Colonic mucosa (tissue), 4 donors: ENCODE results near the gene NAGS. TPM values are rescaled to one million over a fixed set of nuclear protein-coding genes. Genes with fewer than 3 reads are reported as not detected.
A peak's percentile ranks its signal among the peaks of the same experiment; 100 is the strongest.

Experiments
- DNase-seq: peaks from one replicate; pipeline ENCODE4 v3.0.0-alpha.2; 2020
- H3K27ac ChIP-seq: fragments of 200-600 bp; one replicate; pipeline ENCODE4 v1.8.0; 2021
- H3K27me3 ChIP-seq: fragments of 200-600 bp; one replicate; pipeline ENCODE4 v1.8.0; 2021
- H3K36me3 ChIP-seq: fragments of 200-600 bp; one replicate; pipeline ENCODE4 v1.8.0; 2021
- H3K4me1 ChIP-seq: fragments of 200-600 bp; one replicate; pipeline ENCODE4 v1.8.0; 2021; ENCODE audit warnings: mild to moderate bottlenecking
- H3K4me3 ChIP-seq: fragments of 200-600 bp; one replicate; pipeline ENCODE4 v1.8.0; 2021
- H3K9ac ChIP-seq, 2 donors: one replicate each; pipeline ENCODE4 v1.7.0; 2013; ENCODE audit warnings: control low read depth in 2 of 2, low read depth in 2 of 2, low read length in 2 of 2
- H3K9me3 ChIP-seq: fragments of 200-600 bp; one replicate; pipeline ENCODE4 v1.8.0; 2021
- intact Hi-C: fragments of 100-400 bp; cut with DNase I; formaldehyde crosslinking; loops from one replicate; pipeline ENCODE4 v1.14.1; 2022
- total RNA-seq, 2 donors: library from RNA; stranded (reverse); fragmentation: NEBNext Ultra II Directional in 1 of 2; extraction: Animal tissue kit (Norgen Biotek cat#: 25700) in 1 of 2; gene quantifications; one replicate each; pipeline ENCODE4 v1.2.1, GENCODE V29; 2021
- TF ChIP-seq, protein P1 (sequence below): fragments of 200-600 bp; IDR thresholded peaks from one replicate; pipeline ENCODE4 v1.8.0; 2022; ENCODE audit warnings: antibody characterized with exemption, mild to moderate bottlenecking
- donor health status: healthy.
- donor health status: DM: no; HTN: no; CAD: no.
- donor health status: DM: no; HTN: no; CAD: no.

NAGS gene
- total RNA-seq, 2 donors from 2014 or later, result 5.2 to 14.0 TPM

DNA sequence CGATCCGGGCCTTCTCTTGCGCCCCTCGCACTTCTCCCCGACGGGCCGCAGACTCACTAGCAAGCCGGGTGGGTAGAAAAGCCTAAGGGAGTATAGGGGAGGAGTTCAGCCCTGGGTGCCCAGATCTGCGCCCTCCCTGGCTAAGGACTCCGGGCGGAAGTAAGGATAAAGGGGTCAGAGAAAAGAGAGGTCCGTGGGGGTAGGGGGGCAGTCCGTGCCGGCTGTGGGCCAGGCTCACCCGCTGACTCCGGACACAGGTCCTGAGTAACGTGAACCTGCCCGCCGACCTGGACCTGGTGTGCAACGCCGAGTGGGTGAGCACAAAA, 1.8 kb downstream of the NAGS start:
- Histone ChIP-seq H3K36me3 (no peaks in the 10 kb centered on the region), H3K9ac (peak overlapping the region; percentile 56 to 84), H3K27me3 (peaks cover 18% of the 10 kb centered on the region), H3K4me1 (peaks cover 11% of the 10 kb centered on the region), H3K27ac (peak overlapping the region; percentile 82), H3K9me3 (no peaks in the 10 kb centered on the region), H3K4me3 (peak overlapping the region; percentile 62)
- intact Hi-C loops, result no loop called here
- DNase-seq, result peak; percentile 38
- TF ChIP-seq, protein P1, sequence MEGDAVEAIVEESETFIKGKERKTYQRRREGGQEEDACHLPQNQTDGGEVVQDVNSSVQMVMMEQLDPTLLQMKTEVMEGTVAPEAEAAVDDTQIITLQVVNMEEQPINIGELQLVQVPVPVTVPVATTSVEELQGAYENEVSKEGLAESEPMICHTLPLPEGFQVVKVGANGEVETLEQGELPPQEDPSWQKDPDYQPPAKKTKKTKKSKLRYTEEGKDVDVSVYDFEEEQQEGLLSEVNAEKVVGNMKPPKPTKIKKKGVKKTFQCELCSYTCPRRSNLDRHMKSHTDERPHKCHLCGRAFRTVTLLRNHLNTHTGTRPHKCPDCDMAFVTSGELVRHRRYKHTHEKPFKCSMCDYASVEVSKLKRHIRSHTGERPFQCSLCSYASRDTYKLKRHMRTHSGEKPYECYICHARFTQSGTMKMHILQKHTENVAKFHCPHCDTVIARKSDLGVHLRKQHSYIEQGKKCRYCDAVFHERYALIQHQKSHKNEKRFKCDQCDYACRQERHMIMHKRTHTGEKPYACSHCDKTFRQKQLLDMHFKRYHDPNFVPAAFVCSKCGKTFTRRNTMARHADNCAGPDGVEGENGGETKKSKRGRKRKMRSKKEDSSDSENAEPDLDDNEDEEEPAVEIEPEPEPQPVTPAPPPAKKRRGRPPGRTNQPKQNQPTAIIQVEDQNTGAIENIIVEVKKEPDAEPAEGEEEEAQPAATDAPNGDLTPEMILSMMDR, result no peak

DNA sequence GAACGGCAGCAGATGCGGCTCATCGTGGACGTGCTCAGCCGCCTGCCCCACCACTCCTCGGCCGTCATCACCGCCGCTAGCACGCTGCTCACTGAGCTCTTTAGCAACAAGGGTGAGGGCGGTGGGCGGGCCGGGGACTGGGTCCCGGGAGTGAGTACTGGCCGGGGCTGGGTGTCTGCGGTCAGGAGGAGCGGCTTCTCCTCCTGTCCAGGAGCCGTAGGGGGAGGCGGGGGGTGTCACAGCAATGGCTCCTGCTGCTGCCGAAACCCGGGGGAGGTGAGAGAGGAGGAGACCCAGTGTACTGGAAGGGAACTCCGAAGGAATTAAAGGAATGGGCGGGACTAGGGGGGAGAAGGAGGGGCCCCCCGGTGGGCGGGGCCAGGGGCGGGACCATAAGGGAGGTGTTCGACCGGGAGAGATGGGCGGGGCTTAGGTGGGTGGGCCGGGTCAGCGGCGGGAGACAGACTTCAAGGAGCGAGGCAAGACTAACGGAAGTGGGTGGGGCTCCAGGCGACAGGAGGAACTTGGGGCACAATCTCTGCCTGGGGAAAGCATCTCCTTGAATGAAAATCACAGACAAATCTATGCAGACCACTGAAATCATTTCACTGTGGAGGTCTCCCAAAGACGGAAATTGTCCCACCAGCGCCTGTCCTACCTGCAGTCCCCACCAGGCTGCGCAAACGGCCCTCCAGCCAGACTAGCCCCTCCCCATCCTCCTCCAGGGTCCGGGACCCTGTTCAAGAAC, 2.4 kb downstream of the NAGS start:
- H3K9me3 ChIP-seq, result no peaks in the 10 kb centered on the region
- H3K36me3 ChIP-seq, result no peaks in the 10 kb centered on the region
- H3K27ac ChIP-seq, result peak overlapping the region; percentile 82
- TF ChIP-seq, protein P1, result no peak
- H3K9ac ChIP-seq, result peak overlapping the region; percentile 75 to 84
- peaks cover 18% of the 10 kb centered on the region for H3K27me3 ChIP-seq
- H3K4me3 ChIP-seq, result peak overlapping the region; percentile 62
- intact Hi-C loops, result no loop called here
- H3K4me1 ChIP-seq, result peaks cover 11% of the 10 kb centered on the region
- peak; percentile 100 for DNase-seq

DNA sequence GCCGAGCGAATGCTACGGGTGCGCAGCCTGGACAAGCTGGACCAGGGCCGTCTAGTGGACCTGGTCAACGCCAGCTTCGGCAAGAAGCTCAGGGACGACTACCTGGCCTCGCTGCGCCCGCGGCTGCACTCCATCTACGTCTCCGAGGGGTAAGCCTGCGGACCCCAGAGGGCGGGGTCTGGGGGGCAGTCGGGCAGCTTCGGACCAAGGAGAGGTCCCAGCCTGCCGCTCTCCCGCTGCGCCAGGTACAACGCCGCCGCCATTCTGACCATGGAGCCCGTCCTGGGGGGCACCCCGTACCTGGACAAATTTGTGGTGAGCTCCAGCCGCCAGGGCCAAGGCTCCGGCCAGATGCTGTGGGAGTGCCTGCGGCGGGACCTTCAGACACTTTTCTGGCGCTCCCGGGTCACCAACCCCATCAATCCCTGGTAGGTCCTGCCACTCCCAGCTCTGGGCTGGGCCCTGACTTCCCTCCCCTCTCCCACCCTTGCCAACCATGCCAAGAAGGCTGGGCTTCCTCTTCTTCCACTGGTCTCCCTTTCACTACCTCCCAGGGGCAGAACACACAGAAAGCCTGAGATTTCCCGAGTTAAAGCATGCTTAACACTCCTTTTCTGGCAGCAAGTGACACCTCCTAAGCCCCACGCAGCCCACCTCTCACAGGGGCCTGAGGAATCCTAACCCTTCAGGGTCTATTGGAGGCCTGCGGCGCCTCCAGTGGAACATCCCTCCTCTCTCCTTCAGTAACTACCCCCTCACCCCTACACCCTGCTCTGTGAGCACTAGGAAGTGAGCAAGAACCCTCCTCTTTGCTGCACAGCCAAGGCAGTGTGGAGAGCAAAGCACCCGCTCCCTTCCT, 3.2 kb downstream of the NAGS start:
- H3K4me1 ChIP-seq, result peaks cover 11% of the 10 kb centered on the region
- peak; percentile 60 for DNase-seq

DNA sequence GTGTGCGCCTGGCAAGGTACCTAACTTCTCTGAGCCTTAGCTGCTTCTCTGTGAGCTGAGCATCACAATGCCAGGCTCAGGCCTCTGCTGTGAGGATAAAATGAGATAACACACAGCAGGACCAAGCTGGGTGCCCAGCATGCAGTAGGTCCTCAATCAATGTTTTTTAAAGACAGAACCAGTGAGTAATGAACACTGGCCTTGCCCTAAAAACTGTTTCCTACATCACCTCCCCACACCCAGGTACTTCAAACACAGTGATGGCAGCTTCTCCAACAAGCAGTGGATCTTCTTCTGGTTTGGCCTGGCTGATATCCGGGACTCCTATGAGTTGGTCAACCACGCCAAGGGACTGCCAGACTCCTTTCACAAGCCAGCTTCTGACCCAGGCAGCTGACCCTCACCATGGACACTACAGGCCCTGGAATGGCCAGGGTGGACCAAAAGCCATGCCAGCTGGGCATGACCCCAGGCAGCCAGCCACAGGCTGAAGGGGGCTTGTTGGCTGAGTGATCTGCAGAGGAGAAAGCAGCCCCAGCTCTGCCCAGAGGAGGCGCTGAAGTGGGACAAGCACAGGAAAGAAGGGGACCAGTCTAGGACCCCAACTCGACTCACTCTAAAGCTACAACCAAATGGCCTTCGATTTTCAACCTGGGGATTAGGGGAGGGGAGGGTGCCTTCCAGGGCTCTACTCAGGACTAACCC, 3.9 kb downstream of the NAGS start:
- no peak for DNase-seq

More for the DNA sequence above, 3.2 kb downstream of the NAGS start:
- Histone ChIP-seq H3K9ac (peak overlapping the region; percentile 75 to 80), H3K27ac (no peak overlapping the region), H3K4me3 (peak overlapping the region; percentile 62), H3K9me3 (no peaks in the 10 kb centered on the region), H3K27me3 (peaks cover 18% of the 10 kb centered on the region), H3K36me3 (no peaks in the 10 kb centered on the region)
- intact Hi-C loops, result no loop called here
- TF ChIP-seq, protein P1, result no peak

More for the DNA sequence above, 3.9 kb downstream of the NAGS start:
- no peak overlapping the region for H3K27ac ChIP-seq
- TF ChIP-seq, protein P1, result no peak
- intact Hi-C loops, result no loop called here
- no peaks in the 10 kb centered on the region for H3K36me3 ChIP-seq
- H3K4me1 ChIP-seq, result peaks cover 11% of the 10 kb centered on the region
- H3K4me3 ChIP-seq, result no peak overlapping the region
- H3K27me3 ChIP-seq, result peaks cover 18% of the 10 kb centered on the region
- H3K9me3 ChIP-seq, result no peaks in the 10 kb centered on the region
- H3K9ac ChIP-seq, result peak overlapping the region in 1 of 2 donors; percentile 80
